ENCODE results near the gene NFIA.

The NFIA gene

DNA sequence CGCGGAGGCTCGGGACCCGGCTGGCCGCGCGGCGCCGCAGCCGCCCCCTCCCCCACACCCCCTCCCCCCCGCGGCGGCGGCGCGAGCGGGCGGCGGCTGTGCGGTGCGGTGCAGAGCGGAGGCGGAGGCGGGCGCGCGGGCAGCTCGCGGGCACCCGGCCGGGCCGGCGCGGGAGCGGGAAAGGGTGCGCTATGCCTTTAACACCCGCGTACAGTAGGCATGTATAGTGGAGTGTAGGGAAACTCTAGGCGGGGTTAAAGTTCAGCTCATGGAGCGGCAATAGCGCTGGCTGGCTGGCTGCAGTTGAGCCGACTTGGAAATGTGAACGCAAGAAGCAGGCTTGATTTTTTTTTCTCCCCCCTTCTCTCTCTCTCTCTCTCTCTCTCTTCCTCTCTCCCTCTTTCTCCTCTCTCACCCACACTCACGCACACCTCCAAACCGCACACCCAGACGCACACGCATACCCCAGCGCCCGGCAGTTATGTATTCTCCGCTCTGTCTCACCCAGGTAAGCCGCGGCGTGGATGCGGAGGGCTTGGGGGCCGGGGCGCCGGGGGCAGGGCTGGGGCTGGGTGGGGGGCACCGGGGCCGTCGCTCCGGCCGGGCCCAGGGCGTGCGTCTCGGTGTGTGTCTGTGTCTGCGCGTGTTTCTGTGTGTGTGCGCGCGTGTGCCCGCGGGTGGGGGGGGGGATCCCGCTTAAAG is at the start of gene NFIA:
Gene NFIA, plus strand, starts transcription at position 251 of the 702 bp plus-strand sequence.
- DNase-seq (ENCODE audit: low spot score): peak; percentile 82

DNA sequence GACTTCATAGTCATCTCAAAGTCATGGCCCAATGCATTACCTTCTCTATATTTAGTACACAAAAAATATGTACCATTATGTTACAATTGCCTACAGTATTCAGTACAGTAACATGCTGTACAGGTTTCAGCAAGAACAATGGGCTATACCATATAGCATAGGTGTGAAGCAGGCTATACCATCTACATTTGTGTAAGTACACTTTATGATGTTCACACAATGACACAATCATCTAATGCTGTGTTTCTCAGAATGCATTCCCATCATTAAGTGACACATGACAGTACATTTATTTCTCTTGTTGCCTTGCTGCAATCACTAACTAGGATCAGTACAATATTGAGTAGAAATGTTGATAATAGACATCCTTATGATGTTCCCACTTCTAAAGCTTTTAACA is 46.5 kb upstream of the NFIA start:
- DNase-seq (ENCODE audit: low spot score): no peak

DNA sequence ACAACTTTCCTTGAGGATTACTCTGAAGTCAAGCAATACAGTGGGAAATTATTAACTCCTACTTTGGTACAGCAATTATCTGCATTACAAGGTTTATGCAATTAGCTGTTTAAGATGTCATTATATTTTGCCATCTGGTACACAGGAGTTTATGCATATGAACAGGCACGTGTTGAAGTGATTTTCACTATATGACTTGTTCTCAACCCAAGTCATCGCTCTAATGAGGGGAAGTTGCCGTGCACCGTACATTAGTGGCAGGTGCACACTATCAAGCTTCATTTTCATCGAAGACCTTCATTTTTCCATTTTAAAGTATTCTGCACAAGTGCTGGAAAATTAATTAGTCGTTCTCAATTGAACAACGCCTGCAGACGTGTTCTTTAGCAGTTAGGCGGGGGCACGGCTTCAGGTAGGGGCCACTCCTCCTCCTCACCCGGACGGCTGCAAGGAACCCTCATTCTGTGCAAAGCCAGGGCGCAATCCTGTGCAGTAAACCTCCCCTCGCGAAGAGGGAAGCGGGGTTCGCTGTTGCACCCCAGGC is 39.8 kb upstream of the NFIA start:
- no peak for DNase-seq (ENCODE audit: low spot score)

DNA sequence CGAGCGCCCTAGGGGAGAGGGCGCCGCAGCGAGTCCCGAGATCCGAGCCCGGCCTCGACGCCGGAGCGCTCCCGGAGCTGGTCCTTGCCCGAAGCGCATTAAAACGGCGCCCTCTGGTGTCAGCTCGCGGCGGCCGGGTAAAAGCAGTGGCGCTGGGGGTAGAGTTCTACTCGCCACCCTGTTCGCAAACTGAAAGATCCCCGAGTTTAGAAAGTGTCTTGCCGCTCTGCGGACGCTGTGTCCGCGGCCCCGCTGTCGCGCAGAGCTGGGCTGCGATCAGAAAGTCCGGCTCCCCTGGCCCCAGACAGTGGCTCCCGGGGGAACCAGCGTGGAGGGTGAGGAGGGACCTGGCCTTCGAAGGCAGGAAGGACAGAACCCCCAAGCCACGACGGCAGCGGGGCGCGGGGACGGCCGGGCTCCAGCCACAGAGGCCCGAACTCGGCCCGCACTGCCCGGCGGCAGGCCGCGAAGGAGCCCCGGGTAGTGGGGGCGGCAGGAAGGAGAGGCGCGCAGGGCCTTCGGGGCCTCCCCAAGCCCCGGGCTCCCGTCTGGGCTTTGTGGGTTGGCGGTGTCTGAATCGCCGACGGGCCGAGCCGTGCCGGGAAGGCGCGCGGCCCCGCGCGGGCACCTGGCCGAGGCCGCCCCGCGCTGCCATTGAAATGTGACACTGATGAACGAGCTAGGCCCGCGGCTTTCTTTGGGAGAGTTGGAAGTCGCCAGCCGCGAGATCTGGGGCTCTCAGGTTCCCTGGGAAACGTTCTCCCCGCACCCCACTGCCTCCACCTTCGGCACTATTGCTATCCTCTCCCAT is 39.1 kb upstream of the NFIA start:
- DNase-seq (ENCODE audit: low spot score): no peak

DNA sequence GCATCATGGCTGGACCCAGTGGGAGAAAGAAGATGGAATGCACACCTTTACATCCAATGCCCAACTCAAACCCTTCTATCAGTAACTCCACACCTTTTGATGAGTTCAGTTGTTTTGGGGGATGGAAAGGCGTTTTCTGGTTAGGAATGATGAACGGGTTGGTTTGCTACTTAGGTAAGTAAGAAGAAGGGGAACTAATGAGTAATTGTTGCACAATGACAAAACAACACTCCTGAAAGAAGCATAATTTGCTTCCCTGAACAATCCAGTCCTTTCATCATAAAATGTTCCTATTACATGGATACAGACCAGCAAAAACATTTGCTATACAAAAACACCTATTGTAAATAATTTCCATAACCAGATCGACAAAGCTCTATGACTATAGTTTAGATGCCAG is 35.9 kb upstream of the NFIA start:
- DNase-seq (ENCODE audit: low spot score): no peak

DNA sequence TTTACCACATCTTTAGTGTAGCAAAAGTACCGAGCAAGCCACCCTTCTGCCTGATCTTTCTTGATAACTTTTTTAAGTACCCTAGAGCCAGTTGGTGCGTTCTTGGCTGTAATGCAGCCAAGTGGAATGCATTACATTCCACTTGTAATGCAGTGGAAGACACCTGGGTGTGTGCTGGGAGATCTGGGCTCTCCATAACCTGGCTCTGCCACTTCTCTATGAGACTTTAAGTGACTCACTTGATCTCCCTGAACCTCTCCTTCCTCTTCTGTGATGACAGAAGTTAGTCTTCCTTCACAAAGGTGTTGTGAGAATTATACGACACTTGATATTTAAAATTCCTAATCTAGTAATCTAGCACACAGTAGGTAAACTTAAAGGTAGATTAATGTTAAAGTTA is 35.3 kb upstream of the NFIA start:
- no peak for DNase-seq (ENCODE audit: low spot score)

DNA sequence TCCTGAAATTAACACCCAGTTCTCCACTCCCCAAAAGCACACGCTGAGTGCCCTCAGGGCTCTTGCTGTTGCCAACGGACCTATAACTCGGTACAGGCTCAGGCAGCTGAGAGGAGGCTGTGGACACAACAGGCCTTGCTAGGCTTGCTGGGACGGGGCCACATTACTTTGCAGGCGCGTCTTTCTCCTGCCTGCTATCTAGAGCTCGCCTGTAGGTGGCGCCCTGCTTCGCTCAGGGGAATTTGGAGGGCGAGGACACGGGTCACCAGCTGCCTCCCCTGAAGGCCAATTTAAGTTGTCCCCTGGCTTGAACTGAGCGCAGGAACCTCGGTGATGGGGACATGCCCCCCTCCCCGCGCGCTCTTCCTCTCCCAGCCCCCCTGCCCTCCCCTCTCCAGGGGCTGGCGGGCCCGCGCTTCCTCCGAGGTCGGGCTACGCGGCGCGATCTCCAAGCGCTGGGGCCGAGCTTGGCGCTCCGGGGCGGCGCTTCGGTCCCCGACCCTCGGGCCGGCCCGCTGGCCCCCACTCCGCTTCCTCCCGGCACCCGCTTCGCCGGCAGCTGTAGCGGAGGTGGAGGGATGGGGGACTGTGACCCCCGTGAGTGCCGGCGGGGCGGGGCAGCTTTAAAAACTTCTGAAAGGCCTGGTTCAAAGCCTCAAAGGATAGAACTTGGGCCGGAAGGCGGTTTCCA is 32.4 kb upstream of the NFIA start:
- peak; percentile 89 for DNase-seq (ENCODE audit: low spot score)

DNA sequence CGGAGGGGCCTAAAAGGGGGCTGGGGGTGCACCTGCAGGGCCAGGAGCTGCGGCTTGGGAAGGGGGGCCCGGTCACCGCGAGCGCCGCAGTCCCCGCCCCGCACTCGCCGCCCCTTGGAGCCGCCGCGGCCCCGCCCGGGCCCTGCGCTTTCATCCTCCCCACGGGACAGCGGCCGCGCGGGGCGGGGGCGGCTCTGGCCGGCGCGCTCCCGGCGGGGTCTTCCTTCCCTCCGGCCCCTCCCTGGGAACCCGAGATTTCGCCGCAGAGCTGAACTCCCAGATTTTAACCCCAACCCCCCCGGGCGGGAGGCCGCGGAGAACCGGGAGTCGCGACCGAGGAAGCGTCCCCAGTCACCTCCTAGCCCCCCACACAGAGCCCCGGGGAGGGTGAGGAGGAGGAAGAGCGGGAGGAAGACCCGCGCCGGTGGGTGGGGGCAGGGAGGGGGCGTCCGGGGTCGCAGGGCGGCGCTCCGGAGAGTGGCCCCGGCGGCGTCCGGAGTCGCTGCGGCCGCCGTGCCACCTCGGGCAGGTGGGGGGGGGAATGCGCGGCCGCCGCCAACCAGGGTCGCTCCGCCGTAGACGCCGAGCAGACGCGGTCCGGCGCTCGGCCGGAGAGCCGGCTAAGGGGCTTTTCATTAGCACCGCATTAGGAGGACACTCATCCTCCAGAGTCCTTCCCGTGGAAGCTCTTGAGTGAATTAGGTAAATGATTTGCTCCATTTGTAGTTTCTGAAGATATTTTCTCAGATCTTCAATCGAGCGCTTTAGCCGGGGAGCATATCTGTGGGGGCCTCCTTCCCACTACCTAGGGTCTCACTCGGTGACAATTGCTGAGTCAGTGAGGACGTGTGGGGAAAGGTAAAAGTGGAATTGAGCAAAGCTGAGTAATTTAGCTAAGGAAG is 31.6 kb upstream of the NFIA start:
- DNase-seq (ENCODE audit: low spot score): peak; percentile 33

DNA sequence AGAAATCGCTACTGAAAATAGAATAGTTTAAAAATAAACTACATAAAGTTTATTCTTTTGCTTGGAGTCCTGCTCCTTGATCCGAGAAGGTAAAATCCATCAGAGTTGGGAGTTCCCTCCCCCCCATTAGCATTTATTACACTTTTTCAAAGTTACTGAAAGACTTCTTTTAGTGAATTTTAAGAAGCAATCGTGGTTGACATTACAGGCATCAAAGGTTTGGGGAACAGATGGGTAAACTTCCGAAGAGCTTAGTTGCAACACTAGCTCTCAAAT is 31.0 kb upstream of the NFIA start:
- DNase-seq (ENCODE audit: low spot score): no peak

DNA sequence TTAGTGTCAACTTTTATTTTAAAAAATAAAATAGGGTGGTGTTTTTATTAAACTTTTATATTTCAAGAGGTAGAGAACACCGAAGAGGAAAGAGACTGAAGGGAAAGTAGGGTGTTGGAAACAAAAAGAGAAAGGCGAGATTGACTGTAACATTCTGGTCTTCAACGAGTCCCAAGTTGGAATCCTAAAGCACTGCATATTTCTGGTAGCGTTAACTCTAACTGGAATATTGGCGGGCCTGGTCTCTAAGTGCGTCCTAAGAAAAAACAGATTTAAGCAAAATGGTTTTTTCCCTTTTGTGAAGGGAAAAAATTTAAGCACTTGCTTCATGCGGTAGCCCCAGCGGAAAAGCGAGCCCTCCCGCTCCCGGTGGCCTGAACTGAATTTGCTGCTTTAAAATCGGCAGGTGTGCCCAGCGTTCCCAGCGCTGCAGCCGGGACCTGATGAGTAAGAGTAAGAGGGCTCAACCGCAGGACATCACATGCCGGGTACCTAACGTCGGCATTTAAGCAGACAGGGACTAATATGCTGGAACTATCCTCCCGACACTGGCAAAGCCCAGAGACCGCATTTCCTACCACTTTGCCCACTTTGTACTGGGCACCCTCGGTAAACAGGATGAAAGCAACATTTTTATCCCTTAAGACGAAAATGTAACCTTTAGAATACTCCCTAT is 30.5 kb upstream of the NFIA start:
- no peak for DNase-seq (ENCODE audit: low spot score)

DNA sequence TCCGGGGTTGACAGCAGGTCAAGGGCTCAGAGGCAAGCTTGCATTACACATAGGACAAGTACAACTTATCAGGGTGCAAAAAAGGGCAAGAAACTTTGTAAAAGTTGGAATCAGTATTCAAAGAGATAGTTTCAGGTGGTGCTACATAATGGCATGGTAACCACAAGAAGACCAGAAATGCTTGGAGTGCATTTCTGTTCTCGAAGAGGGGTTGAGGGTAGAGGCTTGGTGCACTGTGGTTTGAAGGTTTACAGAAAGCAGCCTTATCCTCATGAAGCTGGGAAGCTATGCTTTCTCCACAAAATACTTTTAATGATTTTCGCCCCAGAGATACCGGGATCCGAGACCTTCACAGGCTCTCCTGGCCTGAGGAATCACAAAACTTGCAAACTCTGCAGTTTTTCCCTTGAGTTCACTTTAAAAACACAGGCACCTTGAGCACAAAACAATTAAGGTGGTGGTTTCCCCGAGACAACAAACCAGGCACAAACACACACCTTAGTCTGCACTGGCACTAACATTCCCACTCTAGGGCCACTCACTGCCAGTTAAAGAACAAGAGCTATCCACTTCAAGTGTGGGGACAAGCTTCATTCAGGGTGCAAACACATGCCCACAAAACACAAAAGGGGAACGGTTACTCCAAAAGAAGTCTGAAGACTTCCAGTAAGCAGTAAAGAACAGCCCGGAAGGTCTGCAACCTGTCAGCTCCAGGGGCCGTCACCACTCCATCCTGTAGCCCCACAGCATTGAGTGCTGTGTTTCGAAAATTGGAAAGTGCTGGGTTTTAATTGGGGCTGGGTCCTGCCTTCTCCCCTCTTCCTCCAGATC is 29.8 kb upstream of the NFIA start:
- no peak for DNase-seq (ENCODE audit: low spot score)

DNA sequence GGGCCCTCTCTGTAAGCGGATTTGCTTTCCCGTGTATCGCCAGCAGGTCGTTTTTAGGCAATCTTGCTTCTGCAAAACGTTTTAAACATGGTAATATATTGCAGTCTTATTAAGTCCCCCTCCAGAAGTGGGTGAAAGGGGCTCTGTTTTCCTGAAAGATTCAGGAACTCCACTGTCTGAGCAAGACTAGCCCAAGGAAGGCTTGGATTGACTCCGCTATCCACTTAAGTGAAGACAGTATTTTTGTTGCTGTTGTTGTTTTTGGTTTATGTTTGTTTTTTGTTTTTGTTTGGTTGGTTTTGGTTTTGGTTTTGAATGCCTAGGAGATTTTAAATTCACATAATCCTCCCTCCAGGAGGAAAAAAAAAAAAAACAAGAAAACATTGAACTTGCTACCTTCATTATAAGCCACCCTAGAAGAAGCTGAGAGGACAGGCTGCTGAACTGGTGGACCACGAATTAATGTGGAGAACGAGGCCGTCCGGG is 29.1 kb upstream of the NFIA start:
- DNase-seq (ENCODE audit: low spot score): no peak

DNA sequence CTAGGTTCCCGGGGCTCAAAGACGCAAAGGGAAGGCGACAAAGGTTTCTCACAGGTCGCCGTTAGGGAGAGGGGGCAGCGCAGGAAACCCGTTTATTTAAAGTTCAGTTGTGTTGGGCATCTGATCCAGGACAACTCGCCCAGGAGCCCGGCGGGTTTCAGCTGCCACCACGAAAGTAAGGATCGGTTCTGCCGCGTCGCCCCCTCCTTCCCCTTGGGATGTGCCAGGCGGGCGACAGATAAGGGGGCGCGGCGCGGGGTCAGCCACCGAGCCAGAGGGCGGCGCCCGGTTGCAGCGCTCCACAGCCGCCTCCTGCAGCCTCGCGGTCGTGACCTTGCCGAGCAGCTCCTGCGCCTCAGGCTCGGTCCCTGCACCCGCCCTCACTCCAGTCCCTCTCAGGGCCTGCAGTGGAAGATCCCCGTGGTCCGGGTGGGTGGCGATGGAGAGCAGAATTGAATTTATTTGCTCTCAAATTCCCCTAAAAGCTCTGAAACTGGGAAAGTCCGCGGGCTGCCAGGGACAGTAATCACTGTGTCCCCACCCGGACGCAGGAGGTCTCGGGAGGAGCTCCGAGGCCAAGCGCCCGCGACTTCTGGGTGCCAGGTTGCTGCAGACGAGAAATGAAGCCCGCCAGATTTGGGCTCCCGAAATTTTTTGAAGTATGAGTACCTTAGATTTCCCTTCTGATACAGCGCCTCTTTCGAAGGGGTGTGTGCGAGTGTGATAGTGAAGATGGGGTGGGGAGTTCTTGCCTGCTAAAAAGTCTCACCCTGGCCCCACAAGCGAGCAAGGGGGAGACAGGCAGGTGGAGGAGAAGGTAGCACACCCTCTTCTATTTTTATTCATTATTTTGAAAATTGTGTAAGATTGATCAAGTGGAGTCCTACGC is 28.4 kb upstream of the NFIA start:
- DNase-seq (ENCODE audit: low spot score): no peak

DNA sequence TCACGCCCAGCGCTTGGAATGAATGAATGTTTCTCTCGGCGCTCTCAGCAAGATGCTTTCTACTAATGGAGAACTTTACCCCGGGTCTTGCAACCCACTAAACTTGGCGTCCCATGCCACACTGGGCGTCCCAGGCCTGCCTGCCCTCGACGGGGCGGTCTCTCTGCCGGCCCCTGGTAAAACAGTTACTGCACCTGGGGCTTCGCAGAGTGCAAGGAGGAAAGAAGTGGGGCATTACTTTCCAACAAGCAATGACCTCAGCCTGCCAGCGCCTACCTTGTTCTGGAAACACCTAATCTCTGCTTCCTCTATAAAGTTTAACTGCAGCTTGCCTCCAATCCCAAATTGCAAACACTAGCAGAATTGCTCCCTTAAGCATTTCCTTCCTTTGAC is 27.8 kb upstream of the NFIA start:
- DNase-seq (ENCODE audit: low spot score): no peak

DNA sequence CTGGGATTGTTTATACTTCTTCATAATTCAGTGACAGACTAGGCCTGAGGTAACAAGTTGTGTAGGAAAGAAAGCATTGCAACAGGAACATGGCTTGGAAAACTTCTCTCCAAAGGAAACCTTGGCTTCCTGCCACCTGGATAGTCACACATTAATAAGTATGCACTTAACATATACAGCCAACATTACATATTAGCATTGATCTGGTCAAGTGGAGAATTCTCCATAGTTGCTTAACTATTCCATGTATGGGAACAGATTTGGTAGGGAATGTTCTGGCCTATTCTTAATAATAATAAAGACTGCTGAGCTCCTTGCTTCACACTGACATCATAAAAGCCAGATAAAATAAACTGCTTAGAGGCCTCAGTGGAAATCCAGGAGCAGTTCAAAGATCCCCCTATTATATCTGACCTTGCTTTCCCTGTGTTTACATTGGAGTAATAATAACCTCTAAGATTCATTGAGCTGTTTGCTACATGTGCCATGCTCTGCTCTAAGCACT is 27.2 kb upstream of the NFIA start:
- no peak for DNase-seq (ENCODE audit: low spot score)

DNA sequence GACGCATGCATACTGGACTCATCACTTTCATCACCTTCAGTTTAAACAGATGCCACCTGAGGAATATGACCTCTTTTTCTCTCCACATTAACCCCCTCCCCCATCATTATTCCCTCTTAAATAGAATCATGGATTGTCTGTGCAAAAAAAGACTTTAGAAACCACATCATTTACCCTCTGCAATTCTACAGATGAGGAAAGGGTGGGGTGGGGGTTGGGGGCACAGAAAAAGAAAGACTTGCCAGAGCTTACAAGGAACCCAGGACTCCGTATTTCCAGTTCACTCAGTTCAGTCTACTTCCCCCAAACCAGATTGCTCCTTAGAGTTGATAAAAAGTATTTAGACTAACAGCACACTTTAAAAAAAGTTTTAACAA is 26.2 kb upstream of the NFIA start:
- DNase-seq (ENCODE audit: low spot score): no peak

DNA sequence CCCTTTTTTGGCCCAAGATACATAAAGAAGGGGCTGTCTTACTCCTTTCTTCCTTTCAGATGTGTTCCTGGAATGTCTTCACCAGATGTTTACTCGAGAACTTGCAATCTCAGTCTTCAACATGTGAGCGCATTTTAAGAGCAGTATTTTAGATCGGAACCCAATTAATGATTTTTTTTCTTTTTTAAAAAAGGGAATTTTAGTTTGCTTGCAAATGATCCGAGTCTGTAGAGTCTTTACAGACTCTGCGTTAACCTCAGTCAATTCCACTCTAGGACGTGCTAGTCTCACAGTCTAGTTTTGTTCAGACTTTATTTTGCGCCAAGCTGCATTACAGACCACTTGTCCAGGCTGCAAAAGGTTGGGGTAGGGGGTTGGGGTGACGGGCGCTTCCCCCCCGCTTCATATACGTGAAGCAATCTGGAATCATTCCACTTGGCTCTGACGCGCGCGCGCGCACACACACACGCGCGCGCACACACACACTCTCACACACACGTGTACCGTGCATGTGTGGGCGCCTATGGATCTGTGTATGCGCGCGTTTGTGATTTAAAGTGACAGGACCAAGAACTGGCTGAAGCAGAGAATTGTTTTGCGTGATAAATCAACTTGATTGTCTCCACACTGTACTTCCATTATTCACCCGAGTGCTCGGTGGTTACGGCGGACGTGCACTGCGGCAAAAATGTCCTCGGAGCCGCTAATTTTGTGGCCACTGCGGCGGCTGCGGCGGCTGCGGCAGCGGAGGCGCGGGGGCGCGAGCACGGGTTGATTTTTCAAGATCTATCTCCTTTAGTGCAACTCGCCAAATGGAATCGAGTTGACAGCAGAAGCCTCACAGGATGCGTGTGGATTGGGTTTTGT is 25.6 kb upstream of the NFIA start:
- peak; percentile 71 for DNase-seq (ENCODE audit: low spot score)
